Cardiac muscle cell (in vitro differentiated cells and primary cell): ENCODE measurements around the gene ATP13A4. TPM values are rescaled to one million over a fixed set of nuclear protein-coding genes. Genes with fewer than 3 reads are reported as not detected.

ENCODE experiments used
- DNase-seq, 2 donors: peaks; one replicate each; pipeline versions ENCODE4 v3.0.0 to v3.0.0-alpha.2; 2010 to 2017; ENCODE audit warnings: low read depth in 1 of 2, low spot score in 1 of 2
- H3K27ac ChIP-seq: fragments of 200-600 bp; sonication (generic); 2 replicates; pipeline ENCODE4 v1.5.1; 2016
- H3K27me3 ChIP-seq: fragments of 200-600 bp; sonication (generic); 2 replicates; pipeline ENCODE4 v1.6.0; 2016; ENCODE audit warnings: control low read depth
- H3K36me3 ChIP-seq: fragments of 200-600 bp; sonication (generic); 2 replicates; pipeline ENCODE4 v1.5.1; 2016; ENCODE audit warnings: control low read depth
- H3K4me1 ChIP-seq: fragments of 200-600 bp; sonication (generic); 2 replicates; pipeline ENCODE4 v1.8.1; 2017; ENCODE audit warnings: low read depth, mild to moderate bottlenecking, mixed run types
- H3K4me3 ChIP-seq: fragments of 200-600 bp; sonication (generic); 2 replicates; pipeline ENCODE4 v1.5.1; 2016; ENCODE audit warnings: mild to moderate bottlenecking
- H3K9me3 ChIP-seq: fragments of 200-600 bp; sonication (generic); 2 replicates; pipeline ENCODE4 v1.5.1; 2017; ENCODE audit warnings: low read depth, mild to moderate bottlenecking, control low read depth
- CTCF ChIP-seq: IDR thresholded peaks from 2 replicates; pipeline ENCODE4 v1.5.1; 2012; ENCODE audit warnings: low read depth, mild to moderate bottlenecking, low read length
- polyA plus RNA-seq: library from polyadenylated mRNA; unstranded; fragments of >200 nt; fragmentation: Nextera tagmentation; extraction: Ambion mirVana; gene quantifications from 2 replicates; pipeline ENCODE4 v1.2.1, GENCODE V29; 2016
- total RNA-seq: library from RNA; depleted of rRNA; stranded (reverse); fragments of >200 nt; gene quantifications from 2 replicates; pipeline ENCODE4 v1.2.3, GENCODE V29; 2016

ATP13A4 gene
- total and polyA plus RNA-seq, 2 experiments from 2014 or later: 1.0 to 3.0 TPM

- no peaks in the 10 kb centered on the region for H3K36me3 ChIP-seq
- no peak overlapping the region for H3K27ac ChIP-seq
- DNase-seq: no peak
- TF ChIP-seq CTCF: no peak
- no peaks in the 10 kb centered on the region for H3K9me3 ChIP-seq
- no peak overlapping the region for H3K4me3 ChIP-seq
- no peaks in the 10 kb centered on the region for H3K4me1 ChIP-seq
- no peaks in the 10 kb centered on the region for H3K27me3 ChIP-seq
These were observed 63.7 kb downstream of the ATP13A4 start for GRCh38 chr3:193491026-193491425.

- TF ChIP-seq CTCF: no peak
- H3K4me3 ChIP-seq: no peak overlapping the region
These were observed 64.1 kb downstream of the ATP13A4 start for GRCh38 chr3:193490580-193490979.

GRCh38 chr3:193489949-193490348 is 64.7 kb downstream of the ATP13A4 start:
- H3K27me3 ChIP-seq: no peaks in the 10 kb centered on the region
- no peak overlapping the region for H3K4me3 ChIP-seq
- no peak overlapping the region for H3K27ac ChIP-seq
- no peaks in the 10 kb centered on the region for H3K4me1 ChIP-seq
- DNase-seq: no peak
- no peaks in the 10 kb centered on the region for H3K9me3 ChIP-seq
- TF ChIP-seq CTCF: no peak
- H3K36me3 ChIP-seq: no peaks in the 10 kb centered on the region

More at GRCh38 chr3:193490580-193490979, 64.1 kb downstream of the ATP13A4 start:
- H3K9me3 ChIP-seq: no peaks in the 10 kb centered on the region
- H3K27me3 ChIP-seq: no peaks in the 10 kb centered on the region
- H3K36me3 ChIP-seq: no peaks in the 10 kb centered on the region
- no peaks in the 10 kb centered on the region for H3K4me1 ChIP-seq
- H3K27ac ChIP-seq: no peak overlapping the region
- DNase-seq: no peak

- DNase-seq: no peak
- Histone ChIP-seq H3K4me3 (no peak overlapping the region), H3K27ac (no peak overlapping the region), H3K36me3 (no peaks in the 10 kb centered on the region), H3K4me1 (no peaks in the 10 kb centered on the region), H3K9me3 (no peaks in the 10 kb centered on the region), H3K27me3 (no peaks in the 10 kb centered on the region)
- TF ChIP-seq CTCF: no peak
These were observed 66.0 kb downstream of the ATP13A4 start for GRCh38 chr3:193488741-193489140.

GRCh38 chr3:193483988-193484539 is 70.6 kb downstream of the ATP13A4 start:
- Histone ChIP-seq H3K36me3 (no peaks in the 10 kb centered on the region), H3K27me3 (no peaks in the 10 kb centered on the region), H3K27ac (no peak overlapping the region), H3K4me1 (no peaks in the 10 kb centered on the region), H3K9me3 (no peaks in the 10 kb centered on the region), H3K4me3 (no peak overlapping the region)
- no peak for DNase-seq
- no peak for TF ChIP-seq CTCF
